DLD1 (cell line): ENCODE measurements around the gene GK2.

ENCODE experiments used
- in situ Hi-C: cut with HindIII; loops from 2 replicates; pipeline ENCODE4 v1.10.0; 2017; ENCODE audit warnings: low sequenced_read_pairs

The GK2 gene

GRCh38 chr4:79390890-79391289, 17.1 kb downstream of the GK2 start:
- in situ Hi-C loops: no loop called here

GRCh38 chr4:79385641-79386040, 22.4 kb downstream of the GK2 start:
- in situ Hi-C loops: no loop called here

GRCh38 chr4:79381161-79381560, 26.9 kb downstream of the GK2 start:
- in situ Hi-C loops: no loop called here

GRCh38 chr4:79370026-79370425, 38.0 kb downstream of the GK2 start:
- in situ Hi-C loops: no loop called here

GRCh38 chr4:79367096-79367495, 40.9 kb downstream of the GK2 start:
- in situ Hi-C loops: no loop called here

DNA sequence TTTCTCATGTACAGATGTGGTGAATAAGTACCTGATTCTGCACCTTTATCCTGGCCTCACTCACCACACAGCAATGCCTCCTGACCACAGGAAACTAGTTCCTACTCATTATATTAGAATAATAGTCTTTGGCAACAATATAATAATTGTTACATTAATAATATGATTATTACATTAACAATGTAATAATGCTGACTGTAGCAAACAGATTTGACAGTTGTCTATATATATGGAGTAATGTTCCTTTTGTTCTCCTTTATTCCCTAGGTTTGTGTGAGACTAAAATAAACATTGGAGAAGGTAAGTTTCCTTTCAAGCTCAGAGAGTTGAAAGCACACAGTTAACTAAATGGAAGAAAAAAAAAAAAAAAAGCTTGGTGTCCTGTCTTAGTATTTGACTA, 41.6 kb downstream of the GK2 start:
- in situ Hi-C loops: no loop called here

GRCh38 chr4:79364061-79364460, 44.0 kb downstream of the GK2 start:
- in situ Hi-C loops: no loop called here

- in situ Hi-C loops: no loop called here
These were observed 45.4 kb downstream of the GK2 start for GRCh38 chr4:79362626-79363025.

- in situ Hi-C loops: no loop called here
These were observed 48.0 kb downstream of the GK2 start for GRCh38 chr4:79360006-79360405.

- in situ Hi-C loops: no loop called here
These were observed 49.6 kb downstream of the GK2 start for GRCh38 chr4:79358438-79358837.

- in situ Hi-C loops: no loop called here
These were observed 50.7 kb downstream of the GK2 start for GRCh38 chr4:79357365-79357764.
